Activated CD4-positive, alpha-beta T cell treated with anti-CD3 and anti-CD28 coated beads, Interleukin-2, amount 50 U/mL, for 48 hours (primary cell): ENCODE measurements around the gene PPP1R26.

Experiments used
- DNase-seq, 2 experiments: peaks; one replicate each; pipeline ENCODE4 v3.0.0-alpha.2; 2020

PPP1R26 gene

GRCh38 chr9:135463140-135463539 is 16.4 kb upstream of the PPP1R26 start:
- DNase-seq = no peak

- no peak for DNase-seq
Observed at GRCh38 chr9:135464181-135464580, 15.4 kb upstream of the PPP1R26 start.

GRCh38 chr9:135468854-135469521 is 10.6 kb upstream of the PPP1R26 start:
- peak; percentile 72 to 81 for DNase-seq

- no peak for DNase-seq
Observed at GRCh38 chr9:135471791-135472640, 7.6 kb upstream of the PPP1R26 start.

GRCh38 chr9:135473972-135474543 is 5.5 kb upstream of the PPP1R26 start:
- no peak for DNase-seq

GRCh38 chr9:135474915-135475314 is 4.7 kb upstream of the PPP1R26 start:
- DNase-seq = peak; percentile 37 to 45

- no peak for DNase-seq
Observed at GRCh38 chr9:135476561-135477355, 2.8 kb upstream of the PPP1R26 start.

GRCh38 chr9:135478191-135478590 is 1.4 kb upstream of the PPP1R26 start:
- DNase-seq = no peak

GRCh38 chr9:135478829-135479468 is 633 bp upstream of the PPP1R26 start:
- DNase-seq = no peak

GRCh38 chr9:135480071-135480939 is 723 bp downstream of the PPP1R26 start:
- no peak for DNase-seq

GRCh38 chr9:135480940-135481310 is 1.3 kb downstream of the PPP1R26 start:
- DNase-seq = no peak

GRCh38 chr9:135482015-135482754 is 2.6 kb downstream of the PPP1R26 start:
- DNase-seq = no peak

- DNase-seq = no peak
Observed at GRCh38 chr9:135484460-135485277, 5.1 kb downstream of the PPP1R26 start.

- DNase-seq = no peak
Observed at GRCh38 chr9:135485385-135485784, 5.8 kb downstream of the PPP1R26 start.

- no peak for DNase-seq
Observed at GRCh38 chr9:135485832-135486231, 6.2 kb downstream of the PPP1R26 start.

- no peak for DNase-seq
Observed at GRCh38 chr9:135486267-135487065, 6.9 kb downstream of the PPP1R26 start.

GRCh38 chr9:135487281-135488012 is 7.9 kb downstream of the PPP1R26 start:
- DNase-seq = no peak

GRCh38 chr9:135488013-135488330 is 8.4 kb downstream of the PPP1R26 start:
- DNase-seq = no peak

GRCh38 chr9:135488527-135488926 is 8.9 kb downstream of the PPP1R26 start:
- no peak for DNase-seq
